SHP77 treated with DMSO at 0.1 percent for 48 hours (cell line): ENCODE data around the gene ZBTB33.

Source experiments
- DNase-seq: peaks from one replicate; lab custom pipeline; 2025; lab: John Stamatoyannopoulos, UW

ZBTB33 gene

GRCh38 chrX:120305531-120306141 is 55.0 kb downstream of the ZBTB33 start:
- DNase-seq = no peak

DNA sequence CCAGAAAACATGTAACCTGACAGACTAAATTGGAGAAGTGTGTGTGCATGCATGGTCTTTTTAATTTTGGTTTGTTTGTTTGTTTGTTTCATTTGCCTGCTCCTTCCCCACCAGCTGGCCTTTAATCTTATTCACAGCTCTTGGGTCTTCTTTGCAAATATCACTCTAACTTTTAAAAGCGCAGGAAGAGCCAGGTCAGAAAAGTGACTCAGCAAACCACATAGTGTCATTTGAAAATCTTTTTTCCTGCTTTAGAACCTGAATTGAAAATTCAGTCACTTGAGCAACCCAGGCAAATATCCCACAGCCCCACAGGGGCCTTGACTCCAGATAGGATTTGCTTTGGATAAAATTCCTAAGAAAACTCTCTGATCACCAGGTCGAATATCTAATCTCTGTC is 56.0 kb downstream of the ZBTB33 start:
- no peak for DNase-seq
